ENCODE measurements around the gene ARID2. TPM values are rescaled to one million over a fixed set of nuclear protein-coding genes. Genes with fewer than 3 reads are reported as not detected.

Gene ARID2
- total and polyA plus RNA-seq, 2 experiments from 2014 or later = 26.5 to 54.9 TPM

- TF ChIP-seq JUNB (IDR thresholded peaks at IDR 0.05; ENCODE audit: unreplicated experiment) = no peak
- no peak for TF ChIP-seq EZH2phosphoT487 (IDR thresholded peaks at IDR 0.05; ENCODE audit: unreplicated experiment)
- TF ChIP-seq STAT1 (IDR thresholded peaks at IDR 0.05; ENCODE audit: unreplicated experiment) = no peak
These were observed 3.4 kb downstream of the ARID2 start (continued) for GRCh38 chr12:45732936-45733335.

- DNase-seq (ENCODE audit: low spot score) (no peak), ATAC-seq (no peak)
- TF ChIP-seq ZNF114 (CRISPR knock-in tag; IDR thresholded peaks at IDR 0.05) (no peak), NANOG (IDR thresholded peaks at IDR 0.05; ENCODE audit: borderline replicate concordance) (no peak), EZH2phosphoT487 (IDR thresholded peaks at IDR 0.05; ENCODE audit: unreplicated experiment) (no peak), ETS1 (IDR thresholded peaks at IDR 0.05) (no peak), ZNF462 (CRISPR knock-in tag; IDR thresholded peaks at IDR 0.05) (no peak), REST (IDR thresholded peaks at IDR 0.05; ENCODE audit: unreplicated experiment) (no peak), POLR2AphosphoS5 (IDR thresholded peaks at IDR 0.05; ENCODE audit: low read depth) (no peak), EZH2 (IDR thresholded peaks at IDR 0.05; ENCODE audit: low read depth, unreplicated experiment) (no peak), CTCF (conservative IDR thresholded peaks at IDR 0.05; ENCODE audit: low read depth in 2 of 2) (no peak), JUNB (IDR thresholded peaks at IDR 0.05; ENCODE audit: unreplicated experiment) (no peak), CREB1 (CRISPR knock-in tag; IDR thresholded peaks at IDR 0.05; ENCODE audit: low read depth) (no peak), STAT1 (IDR thresholded peaks at IDR 0.05; ENCODE audit: unreplicated experiment) (no peak), ZNF331 (CRISPR knock-in tag; IDR thresholded peaks at IDR 0.05; ENCODE audit: low read depth) (no peak)
- Histone ChIP-seq H3K4me3 (no peak overlapping the region), H2AFZ (no peak overlapping the region), H4K20me1 (replicated peaks; ENCODE audit: insufficient read depth) (peaks cover 7% of the 10 kb centered on the region), H3K9me2 (ENCODE audit: insufficient read depth) (no peaks in the 10 kb centered on the region), H3F3A (replicated peaks; ENCODE audit: low read depth) (no peaks in the 10 kb centered on the region), H3K4me1 (ENCODE audit: insufficient read depth) (peaks cover 8% of the 10 kb centered on the region), H3K36me3 (ENCODE audit: insufficient read depth) (no peaks in the 10 kb centered on the region), H3K79me2 (replicated peaks; ENCODE audit: insufficient read depth) (peaks cover 100% of the 10 kb centered on the region), H3K4me2 (no peak overlapping the region), H3K27ac (ENCODE audit: low read depth) (no peak overlapping the region), H3K27me3 (ENCODE audit: insufficient read depth) (no peaks in the 10 kb centered on the region)
- Mint-ChIP-seq H3K27ac (no peak overlapping the region), H3K27me3 (ENCODE audit: insufficient read depth, low read depth, poor library complexity) (no peaks in the 10 kb centered on the region), H3K4me1 (peaks cover 14% of the 10 kb centered on the region; the same call in 2 of the 3 replicates), H3K9me3 (peaks cover 22% of the 10 kb centered on the region), H3K36me3 (ENCODE audit: low read depth) (peaks cover 69% of the 10 kb centered on the region), H3K4me3 (no peak overlapping the region)
These were observed 8.1 kb downstream of the ARID2 start for GRCh38 chr12:45737638-45738037.
